Stimulated activated naive CD8-positive, alpha-beta T cell treated with anti-CD3 and anti-CD28 coated beads, Interleukin-15, Interleukin-2, amounts not matched to agents 100 ng/mL and 50 ng/mL, for 24 hours (primary cell): ENCODE measurements around the gene ALDH1A3.

Experiments used
- H3K27ac Mint-ChIP-seq: one replicate; pipeline ENCODE4 v1.8.0; 2021; ENCODE audit warnings: mild to moderate bottlenecking, mixed read lengths
- H3K27me3 Mint-ChIP-seq: one replicate; pipeline ENCODE4 v1.8.0; 2021; ENCODE audit warnings: mixed read lengths
- H3K36me3 Mint-ChIP-seq: one replicate; pipeline ENCODE4 v1.8.0; 2021; ENCODE audit warnings: low read depth, mixed read lengths
- H3K4me1 Mint-ChIP-seq: one replicate; pipeline ENCODE4 v1.8.0; 2021; ENCODE audit warnings: low read depth, mixed read lengths
- H3K4me3 Mint-ChIP-seq: one replicate; pipeline ENCODE4 v1.8.0; 2021; ENCODE audit warnings: mild to moderate bottlenecking, mixed read lengths
- H3K9me3 Mint-ChIP-seq: one replicate; pipeline ENCODE4 v1.8.0; 2021; ENCODE audit warnings: mixed read lengths

The ALDH1A3 gene

DNA sequence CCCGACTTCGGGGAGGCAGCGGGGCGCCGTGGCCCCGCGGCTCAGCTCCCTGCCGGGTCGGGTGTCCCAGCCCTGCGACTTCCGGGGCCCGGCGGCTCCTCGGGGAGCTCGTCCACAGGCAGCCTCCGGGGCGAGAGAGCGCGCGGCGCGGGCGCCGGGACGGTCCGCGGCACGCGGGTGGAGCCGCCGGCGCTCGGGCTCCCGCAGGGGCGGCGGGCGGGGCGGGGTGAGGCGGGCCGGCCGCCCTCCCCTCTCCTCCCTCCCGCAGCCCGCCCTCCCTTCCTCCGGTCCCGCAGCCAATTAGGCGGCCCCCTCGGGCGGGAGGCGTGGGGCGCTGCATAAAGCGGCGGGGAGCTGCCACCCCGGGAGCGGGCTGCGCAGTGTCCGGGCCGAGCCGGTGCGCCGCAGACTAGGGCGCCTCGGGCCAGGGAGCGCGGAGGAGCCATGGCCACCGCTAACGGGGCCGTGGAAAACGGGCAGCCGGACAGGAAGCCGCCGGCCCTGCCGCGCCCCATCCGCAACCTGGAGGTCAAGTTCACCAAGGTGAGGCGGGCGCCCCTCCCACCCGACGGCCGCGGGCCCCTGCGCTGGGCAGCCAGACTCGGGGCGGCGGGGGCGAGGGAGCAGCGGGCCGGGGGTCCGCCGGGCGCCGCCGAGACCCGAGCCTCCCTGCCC is at the start of gene ALDH1A3:
Gene ALDH1A3 (plus strand): TSS at position 368 of the 675 bp plus-strand sequence. CDS start 77 bp downstream, at position 445.
- H3K27me3 Mint-ChIP-seq: peaks cover 71% of the 10 kb centered on the region
- no peak within 1 kb of the TSS for H3K27ac Mint-ChIP-seq
- H3K36me3 Mint-ChIP-seq: no peaks in the 10 kb centered on the region
- H3K4me3 Mint-ChIP-seq: peak within 1 kb of the TSS; percentile 68
- peaks cover 13% of the 10 kb centered on the region for H3K4me1 Mint-ChIP-seq
- H3K9me3 Mint-ChIP-seq: no peaks in the 10 kb centered on the region

DNA sequence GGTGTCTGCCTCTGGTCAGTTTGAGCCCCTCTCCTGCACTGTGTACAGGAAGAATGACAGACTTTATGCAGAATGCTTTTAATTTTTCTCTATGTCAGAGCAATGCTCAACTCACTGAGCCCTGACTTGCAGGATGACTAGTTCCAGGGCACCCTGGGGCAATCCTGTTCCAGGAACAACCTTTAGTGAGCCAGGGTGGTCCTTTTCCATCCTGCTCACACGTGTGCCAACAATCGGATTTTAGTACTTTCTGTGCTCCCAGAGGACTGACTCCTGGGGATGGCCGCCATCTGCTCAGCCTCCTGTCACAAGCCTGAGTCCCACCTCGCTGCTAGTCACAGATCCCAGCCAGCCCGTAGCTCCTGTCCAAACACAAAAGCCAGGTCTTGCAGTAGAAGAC is 48.2 kb upstream of the ALDH1A3 start:
- no peaks in the 10 kb centered on the region for H3K9me3 Mint-ChIP-seq
- no peaks in the 10 kb centered on the region for H3K4me1 Mint-ChIP-seq
- H3K4me3 Mint-ChIP-seq: no peak overlapping the region
- H3K27ac Mint-ChIP-seq: no peak overlapping the region
- peaks cover 10% of the 10 kb centered on the region for H3K27me3 Mint-ChIP-seq
- no peaks in the 10 kb centered on the region for H3K36me3 Mint-ChIP-seq

DNA sequence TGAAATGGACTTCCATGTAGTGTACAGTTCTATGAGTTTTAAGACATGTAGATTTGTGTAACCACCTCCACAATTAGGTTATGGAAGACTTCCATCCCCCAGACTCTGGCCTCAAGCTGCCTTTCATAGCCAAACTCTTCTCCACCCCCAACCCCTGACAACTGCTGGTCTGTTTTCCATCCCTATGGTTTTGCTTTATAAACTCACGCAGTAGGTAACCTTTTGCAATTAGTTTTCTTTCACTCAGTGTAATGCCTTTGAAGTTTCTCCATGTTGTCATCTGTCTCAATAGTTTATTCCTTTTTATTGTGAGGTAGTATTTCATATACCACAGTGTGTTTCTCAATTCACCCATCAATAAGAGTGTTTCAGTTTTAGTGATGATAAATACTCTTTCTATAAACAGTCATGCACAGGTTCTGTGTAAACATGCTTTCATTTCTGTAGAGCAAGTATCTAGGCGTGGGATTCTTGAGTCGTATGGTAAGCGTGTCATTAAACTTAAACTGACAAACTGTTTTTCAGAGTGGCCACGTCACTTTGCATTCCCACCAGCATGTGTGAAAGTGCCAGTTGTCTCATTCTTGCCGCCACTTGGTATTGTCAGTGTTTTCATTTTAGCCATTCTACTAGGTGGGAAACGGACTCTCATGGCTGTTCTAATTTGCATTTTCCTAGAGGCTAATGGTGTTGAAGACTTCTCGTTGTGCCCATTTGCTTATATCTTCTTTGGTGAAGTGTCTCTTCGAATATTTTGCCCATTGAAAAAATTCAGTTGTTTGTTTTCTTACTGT is 47.3 kb upstream of the ALDH1A3 start:
- Mint-ChIP-seq H3K4me1 (no peaks in the 10 kb centered on the region), H3K36me3 (no peaks in the 10 kb centered on the region), H3K9me3 (no peaks in the 10 kb centered on the region), H3K27me3 (peaks cover 12% of the 10 kb centered on the region), H3K4me3 (no peak overlapping the region), H3K27ac (no peak overlapping the region)

DNA sequence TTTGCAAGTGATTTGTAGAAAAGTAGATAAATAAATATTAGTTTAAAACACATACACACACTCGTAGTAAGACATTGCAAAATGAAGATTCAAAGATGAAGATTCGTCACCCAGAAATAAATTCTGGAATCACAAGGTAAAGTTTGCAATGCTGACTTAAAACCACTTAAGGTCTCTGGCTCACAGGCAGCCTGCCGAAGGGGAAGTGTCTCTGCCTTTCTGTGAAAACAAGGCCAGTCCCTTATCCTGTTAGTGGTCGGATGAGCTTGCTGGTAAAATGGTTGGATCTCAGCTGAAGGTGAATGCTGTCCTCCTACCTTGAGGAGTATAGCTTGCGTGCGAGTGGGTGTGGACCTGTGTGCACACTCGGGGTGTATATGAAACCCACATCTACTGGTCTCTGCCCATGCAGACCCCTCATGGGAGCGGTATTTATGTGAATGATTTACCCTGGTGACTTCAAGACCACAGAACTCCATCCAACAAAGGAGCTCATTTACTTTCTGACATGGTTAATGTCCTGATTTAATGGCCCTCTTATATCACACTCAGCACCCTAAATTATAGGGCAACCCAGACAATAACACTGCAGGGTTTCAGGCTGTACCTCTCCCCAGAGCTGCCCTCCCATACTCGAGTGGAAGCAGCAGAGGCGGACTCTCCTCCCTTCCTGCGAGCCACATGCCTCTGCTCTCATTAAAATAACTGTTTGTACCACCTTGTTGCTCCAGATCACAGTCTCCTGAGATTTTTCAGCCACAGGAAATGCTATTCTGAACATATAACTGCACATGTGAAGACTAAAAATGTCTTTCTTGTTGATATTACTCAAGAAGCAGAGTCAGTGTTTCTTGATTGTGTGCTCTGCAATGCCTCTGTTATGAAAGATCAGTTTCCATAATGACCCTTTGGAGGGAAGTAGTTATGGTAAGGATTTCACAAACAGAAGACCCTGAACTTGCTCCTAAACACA is 45.9 kb upstream of the ALDH1A3 start:
- Mint-ChIP-seq H3K9me3 (no peaks in the 10 kb centered on the region), H3K4me3 (no peak overlapping the region), H3K36me3 (no peaks in the 10 kb centered on the region), H3K4me1 (no peaks in the 10 kb centered on the region), H3K27me3 (peaks cover 13% of the 10 kb centered on the region), H3K27ac (no peak overlapping the region)

DNA sequence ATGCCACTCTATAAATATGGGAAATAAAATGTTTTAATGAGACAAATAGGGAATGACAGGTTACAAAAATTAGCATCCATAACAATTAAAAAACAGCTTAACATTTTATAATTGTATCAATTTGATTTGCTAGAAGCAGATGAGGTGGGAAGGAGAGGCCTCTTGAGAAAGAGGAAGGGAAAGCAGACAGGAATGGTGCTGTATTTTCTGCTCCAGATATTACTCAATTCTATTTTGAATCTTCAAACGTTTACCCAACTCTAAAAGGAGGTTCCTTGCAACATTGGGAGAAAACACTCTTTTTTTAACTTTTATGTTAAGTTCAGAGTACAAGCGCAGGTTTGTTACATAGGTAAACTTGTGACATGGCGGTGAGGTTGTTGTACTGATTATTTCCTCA is 44.9 kb upstream of the ALDH1A3 start:
- Mint-ChIP-seq H3K27me3 (peaks cover 13% of the 10 kb centered on the region), H3K36me3 (no peaks in the 10 kb centered on the region), H3K4me1 (no peaks in the 10 kb centered on the region), H3K27ac (no peak overlapping the region), H3K4me3 (no peak overlapping the region), H3K9me3 (no peaks in the 10 kb centered on the region)

DNA sequence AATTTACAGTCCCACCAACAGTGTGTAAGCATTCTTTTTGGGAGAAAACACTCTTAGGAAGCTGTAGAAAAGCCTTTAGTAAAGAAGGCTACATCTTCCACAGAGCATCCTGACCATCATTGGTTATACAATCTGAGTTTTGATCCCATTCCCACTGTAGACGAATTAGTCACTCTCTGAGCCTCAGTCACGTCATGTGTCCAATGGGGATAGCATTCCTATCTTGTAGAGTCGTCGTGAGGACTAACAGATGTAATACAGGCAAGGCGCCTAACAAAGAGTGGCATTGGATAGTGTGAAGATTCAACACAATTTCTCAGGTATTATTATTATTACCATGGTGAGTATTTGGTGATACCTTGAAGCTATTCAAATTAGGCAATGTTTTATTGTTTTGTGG is 44.0 kb upstream of the ALDH1A3 start:
- Mint-ChIP-seq H3K27me3 (peaks cover 13% of the 10 kb centered on the region), H3K4me3 (no peak overlapping the region), H3K9me3 (no peaks in the 10 kb centered on the region), H3K4me1 (no peaks in the 10 kb centered on the region), H3K36me3 (no peaks in the 10 kb centered on the region), H3K27ac (no peak overlapping the region)

DNA sequence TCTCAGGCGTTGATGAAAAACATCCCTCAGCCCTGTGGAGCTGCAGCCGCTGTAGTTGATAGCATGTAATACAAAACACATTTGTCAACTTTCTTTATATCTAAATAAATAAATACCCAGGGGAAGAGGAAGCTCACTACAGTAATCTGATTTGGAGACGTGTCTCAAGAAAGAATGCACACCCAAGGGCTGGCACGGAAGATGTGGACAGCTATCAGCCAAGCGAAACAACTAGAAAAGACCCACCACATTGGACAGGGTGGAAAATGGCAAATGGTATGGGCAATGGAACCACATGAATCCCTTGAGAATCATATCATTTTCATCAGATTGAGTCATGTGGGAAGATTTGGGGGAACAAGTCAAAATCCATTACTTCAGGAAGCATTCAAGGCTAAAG is 43.1 kb upstream of the ALDH1A3 start:
- no peaks in the 10 kb centered on the region for H3K9me3 Mint-ChIP-seq
- H3K27me3 Mint-ChIP-seq: peaks cover 13% of the 10 kb centered on the region
- no peaks in the 10 kb centered on the region for H3K36me3 Mint-ChIP-seq
- H3K27ac Mint-ChIP-seq: no peak overlapping the region
- H3K4me3 Mint-ChIP-seq: no peak overlapping the region
- no peaks in the 10 kb centered on the region for H3K4me1 Mint-ChIP-seq

DNA sequence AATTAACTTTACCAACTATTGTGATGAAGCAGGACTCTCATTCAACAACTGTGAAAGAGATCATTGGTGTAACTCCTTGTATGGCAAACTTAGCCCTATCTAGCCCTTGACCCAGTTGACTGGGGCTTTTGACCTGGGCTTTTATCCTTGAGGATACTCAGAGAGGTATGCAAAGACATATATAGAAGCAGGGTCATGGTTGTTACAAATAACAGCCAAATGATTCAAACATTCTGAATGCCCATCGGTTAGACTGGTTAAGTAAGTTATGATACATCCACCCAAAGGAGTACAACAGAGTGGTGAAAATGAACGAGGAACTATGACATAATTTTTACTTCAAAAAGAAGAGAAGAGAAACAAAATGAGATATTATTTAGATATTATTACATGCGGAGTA is 38.2 kb upstream of the ALDH1A3 start:
- H3K4me3 Mint-ChIP-seq: no peak overlapping the region
- H3K36me3 Mint-ChIP-seq: no peaks in the 10 kb centered on the region
- H3K9me3 Mint-ChIP-seq: no peaks in the 10 kb centered on the region
- H3K4me1 Mint-ChIP-seq: no peaks in the 10 kb centered on the region
- peaks cover 13% of the 10 kb centered on the region for H3K27me3 Mint-ChIP-seq
- no peak overlapping the region for H3K27ac Mint-ChIP-seq

DNA sequence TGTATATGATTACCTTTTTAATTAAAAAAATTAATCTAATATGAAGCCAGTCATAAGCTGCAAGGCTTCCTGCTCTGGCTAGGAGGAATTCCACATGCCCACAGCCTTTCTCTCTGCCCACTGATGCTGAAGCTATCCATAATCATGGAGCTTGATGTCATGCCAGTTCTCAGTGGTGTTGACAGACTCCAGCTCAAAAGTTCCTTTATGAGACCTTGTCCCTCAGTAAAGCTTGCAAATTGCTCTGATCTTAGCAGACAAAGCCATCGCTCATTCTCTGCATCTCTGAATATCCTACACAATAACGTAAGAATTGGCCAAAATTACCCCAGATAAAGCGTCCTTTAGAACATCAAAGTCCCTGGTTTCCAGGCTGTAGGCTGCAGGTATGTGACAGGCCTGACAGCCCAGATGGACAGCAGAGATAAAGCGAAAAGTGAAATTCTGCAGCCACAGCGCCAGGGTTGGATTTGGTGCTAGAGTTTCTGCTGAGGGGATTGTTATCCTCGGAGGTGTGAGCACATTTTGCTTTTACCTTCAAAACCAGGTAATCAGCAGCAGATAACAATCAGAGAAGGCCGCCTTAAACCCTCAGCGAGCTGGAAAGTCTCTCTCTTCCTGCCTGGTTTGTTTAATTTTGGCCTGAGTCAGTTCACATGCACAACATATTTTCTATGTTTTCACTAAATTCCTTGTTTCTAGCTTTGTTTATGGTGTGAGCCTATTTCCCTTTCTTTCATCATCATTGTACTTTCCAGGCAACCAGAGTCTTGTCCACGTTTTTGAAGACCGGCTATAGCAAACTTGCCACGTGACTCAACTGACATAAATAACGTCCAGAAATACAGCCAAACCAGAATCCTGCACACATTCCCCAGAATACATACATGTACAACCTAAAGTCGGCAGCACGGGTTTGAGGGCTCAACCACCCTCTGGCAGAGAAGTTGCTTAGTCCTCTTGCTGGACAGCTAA is 36.6 kb upstream of the ALDH1A3 start:
- no peak overlapping the region for H3K4me3 Mint-ChIP-seq
- no peak overlapping the region for H3K27ac Mint-ChIP-seq
- H3K36me3 Mint-ChIP-seq: no peaks in the 10 kb centered on the region
- no peaks in the 10 kb centered on the region for H3K4me1 Mint-ChIP-seq
- H3K27me3 Mint-ChIP-seq: peaks cover 10% of the 10 kb centered on the region
- no peaks in the 10 kb centered on the region for H3K9me3 Mint-ChIP-seq

DNA sequence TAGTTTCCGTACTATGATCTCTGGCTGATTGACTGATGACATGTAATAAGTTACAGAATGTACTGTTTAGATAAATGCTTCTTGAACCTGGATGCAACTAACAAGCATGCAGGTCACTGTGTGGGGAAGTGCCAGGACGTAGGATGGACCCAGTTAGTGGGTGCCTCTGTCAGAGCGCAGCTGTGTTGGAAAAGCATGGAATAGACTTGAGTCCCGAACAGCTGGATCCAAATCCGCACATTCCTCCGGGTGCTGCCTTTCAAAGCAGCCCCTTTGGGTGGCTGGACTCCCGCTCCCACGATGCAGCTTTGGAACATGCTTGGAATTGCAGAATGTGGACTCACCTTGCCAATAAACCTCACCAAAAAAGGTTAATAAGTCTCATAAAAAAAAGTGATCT is 35.5 kb upstream of the ALDH1A3 start:
- Mint-ChIP-seq H3K9me3 (no peaks in the 10 kb centered on the region), H3K36me3 (no peaks in the 10 kb centered on the region), H3K27me3 (peaks cover 10% of the 10 kb centered on the region), H3K27ac (no peak overlapping the region), H3K4me3 (no peak overlapping the region), H3K4me1 (peaks cover 2% of the 10 kb centered on the region)

DNA sequence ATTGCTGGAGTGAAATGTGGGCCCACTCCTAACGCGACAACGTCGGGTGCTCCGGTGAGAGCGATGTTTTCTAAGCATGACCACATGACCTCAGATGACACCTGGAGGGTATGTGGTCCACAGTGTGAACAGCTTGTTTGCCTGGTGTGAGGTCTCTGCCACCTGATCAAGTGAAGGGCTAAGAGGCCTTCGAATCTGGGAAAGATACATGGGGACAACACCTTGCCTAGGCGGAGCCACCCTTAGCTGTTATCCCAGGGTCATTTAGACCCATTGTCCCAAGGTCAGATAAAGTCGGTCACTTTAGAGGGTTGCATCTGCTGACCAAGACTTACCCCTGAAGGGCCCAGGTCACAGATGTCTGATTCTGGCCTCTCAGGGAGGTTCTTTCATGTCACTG is 34.9 kb upstream of the ALDH1A3 start:
- Mint-ChIP-seq H3K4me1 (peaks cover 5% of the 10 kb centered on the region), H3K27ac (no peak overlapping the region), H3K4me3 (no peak overlapping the region), H3K36me3 (no peaks in the 10 kb centered on the region), H3K27me3 (peaks cover 10% of the 10 kb centered on the region), H3K9me3 (no peaks in the 10 kb centered on the region)

DNA sequence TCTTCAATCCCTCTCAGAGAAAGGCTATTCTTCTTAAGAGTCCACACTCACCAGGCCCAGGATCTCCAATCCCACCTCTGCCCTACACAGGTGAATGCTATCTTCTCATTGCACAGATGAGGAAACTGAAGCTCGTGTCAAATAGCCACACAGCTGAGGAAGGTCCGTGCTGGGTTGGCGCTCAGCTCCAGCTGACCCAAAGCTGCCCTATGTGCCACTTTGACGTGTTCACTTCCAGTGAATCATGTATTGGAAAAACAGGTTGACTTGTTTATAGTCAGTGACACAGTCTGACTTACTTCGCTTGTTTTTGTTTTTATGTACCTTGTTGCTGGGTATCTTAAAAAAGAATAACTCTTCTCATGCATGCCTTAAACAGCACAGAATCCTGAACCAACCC is 32.4 kb upstream of the ALDH1A3 start:
- H3K4me3 Mint-ChIP-seq: no peak overlapping the region
- H3K27ac Mint-ChIP-seq: no peak overlapping the region
- H3K4me1 Mint-ChIP-seq: peaks cover 8% of the 10 kb centered on the region
- no peaks in the 10 kb centered on the region for H3K9me3 Mint-ChIP-seq
- H3K36me3 Mint-ChIP-seq: no peaks in the 10 kb centered on the region
- peaks cover 16% of the 10 kb centered on the region for H3K27me3 Mint-ChIP-seq

DNA sequence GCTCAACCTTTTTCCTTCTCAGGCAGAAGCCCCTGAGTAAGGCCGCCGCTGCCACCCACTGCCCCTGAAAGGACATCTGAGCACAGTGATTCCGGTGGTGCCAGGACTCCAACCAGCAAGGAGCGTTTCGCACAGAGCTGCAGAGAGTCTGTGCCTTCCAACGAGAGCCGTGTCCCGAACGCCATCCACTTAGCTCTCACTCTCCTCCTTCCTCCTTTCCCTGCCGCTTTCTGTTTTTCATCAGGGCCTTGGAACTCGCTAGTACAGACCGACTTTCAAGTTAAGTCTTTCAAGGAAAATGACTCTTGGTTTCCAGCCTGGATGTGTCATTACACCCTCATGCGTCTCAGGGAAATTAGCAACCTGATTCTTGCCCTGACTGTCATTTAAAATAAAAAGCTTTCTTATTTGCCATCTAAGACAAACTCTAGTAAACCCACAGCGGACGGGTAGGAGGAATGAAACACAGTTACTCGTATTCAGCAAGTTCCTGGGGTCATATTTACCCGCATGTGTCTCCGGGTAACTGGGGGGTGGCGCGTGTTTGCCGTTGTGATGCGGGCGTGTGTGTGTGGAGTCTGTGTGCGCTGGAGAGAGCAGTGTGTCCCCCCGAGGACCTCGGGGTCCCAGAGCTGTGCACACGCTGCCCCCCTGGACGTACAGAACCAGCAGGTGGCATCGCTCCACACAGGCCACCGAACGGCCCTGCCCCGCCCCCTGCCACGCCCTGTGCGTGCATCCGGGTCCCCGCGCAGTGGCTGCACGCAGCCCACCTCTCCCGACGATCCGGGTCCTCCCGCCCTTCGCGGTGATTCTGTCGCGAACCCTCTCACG is 30.4 kb upstream of the ALDH1A3 start:
- Mint-ChIP-seq H3K4me3 (peak overlapping the region; percentile 79), H3K27ac (peak overlapping the region; percentile 65), H3K9me3 (no peaks in the 10 kb centered on the region), H3K27me3 (peaks cover 9% of the 10 kb centered on the region), H3K4me1 (peaks cover 8% of the 10 kb centered on the region), H3K36me3 (no peaks in the 10 kb centered on the region)
